Measurements from ENCODE around the gene EDN2. TPM values are rescaled to one million over a fixed set of nuclear protein-coding genes. Genes with fewer than 3 reads are reported as not detected.

Gene EDN2
- total RNA-seq, 1 experiment from 2014 or later = 0.24 TPM

GRCh38 chr1:41519667-41520066, 35.2 kb upstream of the EDN2 start:
- Histone ChIP-seq H3K79me1 (ENCODE audit: insufficient read depth, low read depth, low read length, poor library complexity, severe bottlenecking) (no peaks in the 10 kb centered on the region), H3K79me2 (ENCODE audit: insufficient read depth, low read length) (no peaks in the 10 kb centered on the region), H2AK5ac (ENCODE audit: insufficient read length, low read length) (no peak overlapping the region), H3K4me2 (ENCODE audit: insufficient read depth, insufficient read length, low read length) (no peak overlapping the region), H3K27me3 (ENCODE audit: insufficient read depth, low read length) (no peaks in the 10 kb centered on the region), H2BK5ac (ENCODE audit: insufficient read length, low read length) (no peak overlapping the region), H3K9ac (ENCODE audit: extremely low read depth, insufficient read length, low read length) (no peak overlapping the region), H2BK20ac (ENCODE audit: low read depth, low read length, poor library complexity, severe bottlenecking) (no peak overlapping the region), H3K56ac (ENCODE audit: insufficient read length, low read depth, low read length) (no peak overlapping the region), H4K5ac (ENCODE audit: insufficient read length, low read depth, low read length) (no peak overlapping the region), H3K4ac (ENCODE audit: low read depth, low read length) (no peak overlapping the region), H3K18ac (ENCODE audit: insufficient read length, low read depth, low read length) (no peak overlapping the region), H4K91ac (ENCODE audit: insufficient read length, low read depth, low read length) (no peak overlapping the region), H3K9me3 (ENCODE audit: control insufficient read depth, low read depth, low read length) (no peaks in the 10 kb centered on the region), H3K23me2 (ENCODE audit: insufficient read length, low read depth, low read length, poor library complexity, severe bottlenecking) (peaks cover 3% of the 10 kb centered on the region), H2BK15ac (ENCODE audit: low read depth, low read length) (no peak overlapping the region), H3T11ph (ENCODE audit: low read length) (no peak overlapping the region), H2AFZ (ENCODE audit: low read length) (no peak overlapping the region), H4K20me1 (ENCODE audit: control insufficient read depth, insufficient read depth, insufficient read length) (no peaks in the 10 kb centered on the region), H3K27ac (ENCODE audit: insufficient read length, low read depth, low read length) (no peak overlapping the region), H2BK12ac (ENCODE audit: insufficient read length, low read depth, low read length) (no peak overlapping the region), H4K8ac (replicated peaks; ENCODE audit: insufficient read length, low read depth, low read length) (no peak overlapping the region), H3K14ac (ENCODE audit: insufficient read depth, low read length) (no peak overlapping the region), H3K23ac (ENCODE audit: insufficient read length, low read depth, low read length) (no peak overlapping the region), H2BK120ac (ENCODE audit: low read depth, low read length, poor library complexity, severe bottlenecking) (no peak overlapping the region), H3K4me1 (ENCODE audit: insufficient read depth, low read length) (peaks cover 3% of the 10 kb centered on the region; the same call in 1 of the 2 replicates)
- H3K4me1 Mint-ChIP-seq = peaks cover 12 to 26% of the 10 kb centered on the region in 2 experiments
- H3K4me3 Mint-ChIP-seq = no peak overlapping the region; a peak in 1 of 5 replicates
- WGBS (ENCODE audit: extremely low coverage, insufficient read length, low lambda C conversion rate) = 100% methylated on average over 3 of the region's 5 CpGs
- peaks cover 16% of the 10 kb centered on the region for H3K27me3 Mint-ChIP-seq (ENCODE audit: low read depth)
- no peaks in the 10 kb centered on the region; a peak in 1 of 7 replicates for H3K36me3 Mint-ChIP-seq (ENCODE audit: insufficient read depth in 1 of 3, low read depth in 3 of 3)
- TF ChIP-seq, protein P1, sequence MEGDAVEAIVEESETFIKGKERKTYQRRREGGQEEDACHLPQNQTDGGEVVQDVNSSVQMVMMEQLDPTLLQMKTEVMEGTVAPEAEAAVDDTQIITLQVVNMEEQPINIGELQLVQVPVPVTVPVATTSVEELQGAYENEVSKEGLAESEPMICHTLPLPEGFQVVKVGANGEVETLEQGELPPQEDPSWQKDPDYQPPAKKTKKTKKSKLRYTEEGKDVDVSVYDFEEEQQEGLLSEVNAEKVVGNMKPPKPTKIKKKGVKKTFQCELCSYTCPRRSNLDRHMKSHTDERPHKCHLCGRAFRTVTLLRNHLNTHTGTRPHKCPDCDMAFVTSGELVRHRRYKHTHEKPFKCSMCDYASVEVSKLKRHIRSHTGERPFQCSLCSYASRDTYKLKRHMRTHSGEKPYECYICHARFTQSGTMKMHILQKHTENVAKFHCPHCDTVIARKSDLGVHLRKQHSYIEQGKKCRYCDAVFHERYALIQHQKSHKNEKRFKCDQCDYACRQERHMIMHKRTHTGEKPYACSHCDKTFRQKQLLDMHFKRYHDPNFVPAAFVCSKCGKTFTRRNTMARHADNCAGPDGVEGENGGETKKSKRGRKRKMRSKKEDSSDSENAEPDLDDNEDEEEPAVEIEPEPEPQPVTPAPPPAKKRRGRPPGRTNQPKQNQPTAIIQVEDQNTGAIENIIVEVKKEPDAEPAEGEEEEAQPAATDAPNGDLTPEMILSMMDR (conservative IDR thresholded peaks at IDR 0.05) = no peak
- H3K9me3 Mint-ChIP-seq = no peaks in the 10 kb centered on the region
- DNase-seq = no peak
- no peak overlapping the region for H3K27ac Mint-ChIP-seq

Measured in H9 (cell line).